ENCODE measurements around the gene MFNG.

GRCh38 chr22:37517826-37518450 is 31.8 kb upstream of the MFNG start:
- TF ChIP-seq CTCF (IDR thresholded peaks at IDR 0.05; ENCODE audit: poor library complexity) (no peak), EZH2phosphoT487 (IDR thresholded peaks at IDR 0.05; ENCODE audit: low read depth, severe bottlenecking, unreplicated experiment) (no peak), EZH2 (IDR thresholded peaks at IDR 0.05; ENCODE audit: borderline replicate concordance) (no peak)

Data from hepatocyte (in vitro differentiated cells).